Stimulated activated naive CD8-positive, alpha-beta T cell treated with anti-CD3 and anti-CD28 coated beads, Interleukin-15, Interleukin-2, amounts not matched to agents 100 ng/mL and 50 ng/mL, for 24 hours (primary cell): ENCODE data around the gene SHISA3.

Source experiments
- H3K27ac Mint-ChIP-seq: one replicate; pipeline ENCODE4 v1.8.0; 2021; ENCODE audit warnings: mild to moderate bottlenecking, mixed read lengths
- H3K27me3 Mint-ChIP-seq: one replicate; pipeline ENCODE4 v1.8.0; 2021; ENCODE audit warnings: mixed read lengths
- H3K36me3 Mint-ChIP-seq: one replicate; pipeline ENCODE4 v1.8.0; 2021; ENCODE audit warnings: low read depth, mixed read lengths
- H3K4me1 Mint-ChIP-seq: one replicate; pipeline ENCODE4 v1.8.0; 2021; ENCODE audit warnings: low read depth, mixed read lengths
- H3K4me3 Mint-ChIP-seq: one replicate; pipeline ENCODE4 v1.8.0; 2021; ENCODE audit warnings: mild to moderate bottlenecking, mixed read lengths
- H3K9me3 Mint-ChIP-seq: one replicate; pipeline ENCODE4 v1.8.0; 2021; ENCODE audit warnings: mixed read lengths

SHISA3 gene

DNA sequence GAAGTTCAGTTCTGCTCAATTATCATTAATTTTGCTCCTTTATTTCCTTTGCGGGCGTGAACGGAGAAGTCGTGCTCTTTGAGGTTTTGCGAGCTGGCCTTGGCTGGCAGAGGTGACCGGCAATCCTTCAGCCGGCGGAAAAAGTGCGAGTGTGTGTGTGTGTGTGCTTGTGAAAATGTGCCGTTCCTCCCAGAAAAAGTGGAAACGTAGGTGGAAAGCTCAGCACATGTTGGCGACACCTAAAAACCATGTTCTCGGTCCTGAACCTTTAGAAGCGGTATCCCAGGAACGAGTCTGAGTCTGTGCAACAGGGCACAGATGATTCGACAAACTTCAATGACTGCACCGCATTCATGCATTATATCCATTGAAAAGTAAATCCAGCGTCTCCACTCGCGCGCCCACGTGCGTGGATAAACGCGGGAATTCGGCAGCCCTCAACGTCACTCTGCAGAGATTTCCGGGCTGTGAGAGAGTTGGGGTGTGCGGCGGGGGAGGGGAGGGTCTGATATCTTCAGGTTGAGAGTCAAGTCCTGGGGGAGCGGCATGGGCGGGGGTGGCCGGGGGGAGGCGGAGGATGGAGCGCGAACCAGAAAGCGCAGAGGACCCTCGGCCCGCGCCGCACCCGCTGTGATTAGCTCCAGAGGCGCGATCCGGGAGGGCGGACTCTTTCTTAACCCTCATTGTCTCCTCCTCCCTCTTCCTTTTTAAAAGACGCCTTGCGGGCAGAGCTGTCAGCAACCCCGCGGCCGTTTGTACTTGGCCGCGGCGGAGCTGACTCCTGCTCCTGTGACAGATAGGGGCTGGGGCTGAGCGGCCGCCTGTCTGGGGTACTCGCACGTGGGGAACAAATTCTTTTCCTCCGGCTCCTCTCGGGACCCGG lies at the start of gene SHISA3:
Gene SHISA3 (plus strand): TSS at position 737 of the 883 bp plus-strand sequence. CDS start 569 bp downstream, outside the sequence.
- Mint-ChIP-seq H3K4me1 (peaks cover 33% of the 10 kb centered on the region), H3K9me3 (no peaks in the 10 kb centered on the region), H3K27ac (peak within 1 kb of the TSS; percentile 11), H3K4me3 (peak within 1 kb of the TSS; percentile 74), H3K27me3 (peaks cover 73% of the 10 kb centered on the region), H3K36me3 (no peaks in the 10 kb centered on the region)

GRCh38 chr4:42348247-42348646 lies 49.0 kb upstream of the SHISA3 start:
- H3K4me3 Mint-ChIP-seq, result no peak overlapping the region
- H3K9me3 Mint-ChIP-seq, result no peaks in the 10 kb centered on the region
- H3K36me3 Mint-ChIP-seq, result no peaks in the 10 kb centered on the region
- no peaks in the 10 kb centered on the region for H3K4me1 Mint-ChIP-seq
- H3K27ac Mint-ChIP-seq, result no peak overlapping the region
- peaks cover 8% of the 10 kb centered on the region for H3K27me3 Mint-ChIP-seq

DNA sequence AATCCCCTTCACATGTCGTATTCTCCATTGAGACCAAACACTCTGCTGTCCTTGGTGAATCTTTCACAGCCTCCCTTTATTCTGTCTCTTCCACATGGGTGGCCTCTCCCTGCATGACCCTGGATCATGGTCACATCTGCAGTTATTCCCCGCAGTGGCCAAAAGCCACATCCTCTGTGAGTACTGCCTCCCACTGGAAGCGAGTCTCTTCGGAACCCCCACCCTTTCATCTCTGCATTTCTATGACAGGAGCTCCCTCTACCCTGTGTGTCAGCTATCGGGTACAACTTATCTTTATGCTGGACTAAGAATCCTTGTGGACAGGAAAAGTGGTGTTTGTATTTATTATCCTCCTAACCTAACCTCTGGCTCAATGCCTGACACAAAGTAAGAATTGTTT lies 48.6 kb upstream of the SHISA3 start:
- no peaks in the 10 kb centered on the region for H3K36me3 Mint-ChIP-seq
- H3K27ac Mint-ChIP-seq, result no peak overlapping the region
- H3K4me1 Mint-ChIP-seq, result no peaks in the 10 kb centered on the region
- no peaks in the 10 kb centered on the region for H3K9me3 Mint-ChIP-seq
- H3K27me3 Mint-ChIP-seq, result peaks cover 8% of the 10 kb centered on the region
- H3K4me3 Mint-ChIP-seq, result no peak overlapping the region

DNA sequence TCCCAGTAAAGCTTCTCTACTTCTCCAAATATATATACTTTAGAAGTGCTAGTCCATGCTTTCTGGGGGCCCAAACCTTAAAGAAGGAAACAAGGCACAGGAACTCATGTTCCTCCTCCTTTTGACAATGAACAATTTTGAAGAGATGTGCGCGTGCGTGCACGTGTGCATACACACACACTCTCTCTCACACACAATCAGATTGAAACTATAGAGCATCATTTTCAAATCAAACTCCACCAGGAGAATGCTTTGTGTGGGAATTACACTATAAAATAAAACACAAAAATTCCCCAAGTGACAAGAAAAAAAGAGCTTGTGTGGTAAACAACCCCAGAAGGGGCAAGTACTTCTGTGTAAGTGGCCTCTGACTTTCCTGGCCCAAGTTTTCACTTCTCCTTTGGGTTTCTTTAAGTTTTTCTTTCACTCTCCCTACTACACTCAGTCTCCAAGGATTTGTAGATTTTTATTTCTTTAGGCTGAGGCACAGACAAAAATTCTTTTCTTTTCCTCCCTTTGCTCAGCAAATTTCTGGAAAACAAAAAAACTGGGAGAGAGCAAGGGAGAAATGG lies 46.6 kb upstream of the SHISA3 start:
- Mint-ChIP-seq H3K36me3 (no peaks in the 10 kb centered on the region), H3K4me3 (no peak overlapping the region), H3K27ac (no peak overlapping the region), H3K27me3 (peaks cover 25% of the 10 kb centered on the region), H3K4me1 (no peaks in the 10 kb centered on the region), H3K9me3 (no peaks in the 10 kb centered on the region)

- H3K27me3 Mint-ChIP-seq, result peaks cover 37% of the 10 kb centered on the region
- no peak overlapping the region for H3K27ac Mint-ChIP-seq
- H3K4me1 Mint-ChIP-seq, result no peaks in the 10 kb centered on the region
- H3K4me3 Mint-ChIP-seq, result no peak overlapping the region
- H3K9me3 Mint-ChIP-seq, result no peaks in the 10 kb centered on the region
- no peaks in the 10 kb centered on the region for H3K36me3 Mint-ChIP-seq
Observed at GRCh38 chr4:42352049-42352448, 45.2 kb upstream of the SHISA3 start.

DNA sequence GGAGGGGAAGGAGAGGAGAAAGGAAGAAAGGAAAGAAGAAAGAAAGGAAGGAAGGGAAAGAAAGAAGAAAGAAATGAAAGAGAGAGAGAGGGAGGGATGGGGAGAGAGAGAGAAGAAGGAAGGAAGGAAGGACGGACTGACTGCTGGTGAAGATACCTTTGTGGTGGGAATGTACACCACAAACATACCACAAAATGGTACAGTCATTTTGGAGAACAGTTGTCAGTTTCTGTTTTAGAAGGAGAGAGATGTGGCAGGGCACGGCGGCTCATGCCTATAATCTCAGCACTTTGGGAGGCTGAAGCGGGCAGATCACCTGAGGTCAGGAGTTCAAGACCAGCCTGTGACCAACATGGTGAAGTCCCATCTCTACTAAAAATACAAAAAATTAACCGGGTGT lies 40.0 kb upstream of the SHISA3 start:
- Mint-ChIP-seq H3K9me3 (no peaks in the 10 kb centered on the region), H3K36me3 (no peaks in the 10 kb centered on the region), H3K27me3 (peaks cover 52% of the 10 kb centered on the region), H3K4me1 (no peaks in the 10 kb centered on the region), H3K27ac (no peak overlapping the region), H3K4me3 (no peak overlapping the region)

DNA sequence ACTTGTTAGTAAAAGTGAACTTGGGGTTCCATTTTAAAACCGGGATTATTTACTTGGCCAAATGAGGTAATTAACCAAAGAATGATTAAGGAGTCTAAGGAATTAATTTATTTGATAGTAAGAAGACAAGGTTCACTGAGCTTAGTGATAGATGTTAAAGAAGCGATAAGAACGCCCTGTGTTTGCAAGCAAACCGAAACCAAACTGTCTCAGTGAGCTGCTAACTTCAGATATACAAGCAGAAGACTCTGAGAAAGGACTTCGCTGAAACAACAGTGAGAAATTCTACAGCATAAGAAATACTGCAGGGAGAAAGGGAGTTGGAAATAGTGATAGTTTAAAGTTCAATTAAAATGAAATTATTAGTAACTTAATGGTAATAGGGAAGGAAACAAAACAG lies 37.6 kb upstream of the SHISA3 start:
- peaks cover 48% of the 10 kb centered on the region for H3K27me3 Mint-ChIP-seq
- no peaks in the 10 kb centered on the region for H3K36me3 Mint-ChIP-seq
- H3K9me3 Mint-ChIP-seq, result peaks cover 5% of the 10 kb centered on the region
- H3K27ac Mint-ChIP-seq, result no peak overlapping the region
- H3K4me1 Mint-ChIP-seq, result no peaks in the 10 kb centered on the region
- H3K4me3 Mint-ChIP-seq, result no peak overlapping the region

GRCh38 chr4:42360256-42360669 lies 37.0 kb upstream of the SHISA3 start:
- Mint-ChIP-seq H3K27me3 (peaks cover 43% of the 10 kb centered on the region), H3K36me3 (no peaks in the 10 kb centered on the region), H3K4me1 (no peaks in the 10 kb centered on the region), H3K27ac (no peak overlapping the region), H3K4me3 (no peak overlapping the region), H3K9me3 (peaks cover 5% of the 10 kb centered on the region)

GRCh38 chr4:42361456-42361855 lies 35.8 kb upstream of the SHISA3 start:
- Mint-ChIP-seq H3K4me1 (no peaks in the 10 kb centered on the region), H3K27me3 (peaks cover 31% of the 10 kb centered on the region)

DNA sequence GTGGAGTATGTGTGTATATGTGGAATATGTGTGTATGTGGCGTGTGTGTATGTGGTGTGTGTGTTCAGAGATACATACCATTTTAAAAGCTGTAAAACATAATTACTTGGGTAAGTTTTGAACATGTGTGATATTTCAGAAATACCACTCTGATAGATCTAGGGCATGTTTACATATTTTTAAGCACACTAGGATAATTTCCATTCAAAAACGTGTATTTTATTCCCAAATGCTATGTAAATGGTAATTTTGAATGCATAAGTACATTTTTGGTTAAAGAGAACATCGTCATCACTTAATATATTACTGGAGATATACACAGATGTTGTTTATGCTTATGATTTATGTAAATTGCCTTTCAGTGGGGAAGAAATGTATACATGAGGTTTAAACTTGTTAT lies 34.7 kb upstream of the SHISA3 start:
- H3K36me3 Mint-ChIP-seq, result no peaks in the 10 kb centered on the region
- peaks cover 5% of the 10 kb centered on the region for H3K9me3 Mint-ChIP-seq
- H3K4me1 Mint-ChIP-seq, result no peaks in the 10 kb centered on the region
- H3K4me3 Mint-ChIP-seq, result no peak overlapping the region
- peaks cover 27% of the 10 kb centered on the region for H3K27me3 Mint-ChIP-seq
- H3K27ac Mint-ChIP-seq, result no peak overlapping the region

More at GRCh38 chr4:42361456-42361855, 35.8 kb upstream of the SHISA3 start:
- no peaks in the 10 kb centered on the region for H3K36me3 Mint-ChIP-seq
- peaks cover 5% of the 10 kb centered on the region for H3K9me3 Mint-ChIP-seq
- no peak overlapping the region for H3K27ac Mint-ChIP-seq
- no peak overlapping the region for H3K4me3 Mint-ChIP-seq

DNA sequence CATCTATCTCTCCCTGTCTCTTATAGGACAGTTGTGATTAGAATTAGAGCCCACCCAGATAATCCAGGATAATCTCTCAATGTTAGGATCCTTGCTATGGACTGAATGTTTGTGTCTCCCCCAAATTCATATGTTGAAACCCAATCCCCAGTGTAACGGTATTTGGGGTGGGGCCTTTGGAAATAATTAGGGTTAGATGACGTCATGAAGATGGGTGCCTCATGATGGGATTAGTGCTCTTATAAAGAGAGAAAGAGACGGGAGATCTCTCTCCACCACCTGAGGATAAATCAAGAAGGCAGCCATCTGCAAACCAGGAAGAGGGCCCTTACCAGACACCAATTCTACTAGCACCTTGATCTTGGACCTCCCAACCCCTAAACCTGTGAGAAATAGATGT lies 33.7 kb upstream of the SHISA3 start:
- Mint-ChIP-seq H3K27ac (no peak overlapping the region), H3K36me3 (no peaks in the 10 kb centered on the region), H3K9me3 (peaks cover 5% of the 10 kb centered on the region), H3K27me3 (peaks cover 17% of the 10 kb centered on the region), H3K4me1 (no peaks in the 10 kb centered on the region), H3K4me3 (no peak overlapping the region)

GRCh38 chr4:42364266-42365053 lies 32.8 kb upstream of the SHISA3 start:
- Mint-ChIP-seq H3K27me3 (peaks cover 13% of the 10 kb centered on the region), H3K4me1 (no peaks in the 10 kb centered on the region), H3K27ac (no peak overlapping the region), H3K4me3 (no peak overlapping the region), H3K36me3 (no peaks in the 10 kb centered on the region), H3K9me3 (peaks cover 5% of the 10 kb centered on the region)

DNA sequence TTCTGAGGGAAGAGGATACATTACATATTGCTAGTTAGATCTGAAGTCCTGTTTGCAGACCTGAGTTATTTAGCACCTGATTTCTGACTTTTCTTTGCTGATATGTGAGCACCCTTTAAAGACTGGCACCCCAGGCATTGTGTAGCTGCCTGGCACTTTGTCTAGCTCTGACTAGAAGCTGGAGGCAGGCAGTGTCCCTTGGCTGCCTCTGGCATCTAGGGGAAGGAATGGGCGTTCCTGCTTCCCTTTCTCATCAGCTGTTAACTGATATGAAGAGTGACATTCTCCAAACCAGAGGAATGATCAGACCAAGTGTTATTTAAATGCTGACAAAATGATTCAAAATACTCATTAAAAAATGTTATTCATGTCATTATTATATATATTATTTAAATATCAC lies 30.3 kb upstream of the SHISA3 start:
- Mint-ChIP-seq H3K27me3 (peaks cover 5% of the 10 kb centered on the region), H3K27ac (no peak overlapping the region), H3K36me3 (no peaks in the 10 kb centered on the region), H3K9me3 (peaks cover 5% of the 10 kb centered on the region), H3K4me3 (no peak overlapping the region), H3K4me1 (no peaks in the 10 kb centered on the region)

GRCh38 chr4:42369489-42369888 lies 27.8 kb upstream of the SHISA3 start:
- H3K36me3 Mint-ChIP-seq, result no peaks in the 10 kb centered on the region
- no peaks in the 10 kb centered on the region for H3K9me3 Mint-ChIP-seq
- H3K4me1 Mint-ChIP-seq, result no peaks in the 10 kb centered on the region
- H3K27ac Mint-ChIP-seq, result no peak overlapping the region
- no peak overlapping the region for H3K4me3 Mint-ChIP-seq
- peaks cover 4% of the 10 kb centered on the region for H3K27me3 Mint-ChIP-seq
